K562 (cell line): ENCODE measurements around the gene ZNF724. TPM values are rescaled to one million over a fixed set of nuclear protein-coding genes. Genes with fewer than 3 reads are reported as not detected.

Experiments
- ATAC-seq: fragments of 200-7000 bp; cut with Tn5 transposase; 3 replicates; pipeline ENCODE4 v1.9.1; 2020; ENCODE audit warnings: moderate library complexity
- BruUV-seq: library from RNA; stranded (reverse); fragments of 400-500 nt; replicated peaks from 2 replicates; lab custom pipeline; 2021; lab: Mats Ljungman, UMichigan
- CTCF ChIA-PET: fragments of 300-600 bp; formaldehyde crosslinking; extraction: SDS; loops from one replicate; lab custom pipeline; 2021; ENCODE audit warnings: low intra/inter-chr PET ratio; lab: Yijun Ruan, JAX
- POLR2A ChIA-PET: fragments of 300-600, 350-650 bp; sonication (Branson Sonifier 250); formaldehyde crosslinking; extraction: SDS; loops from one replicate; lab custom pipeline; 2021; ENCODE audit warnings: antibody characterized with exemption, inconsistent platforms; lab: Yijun Ruan, JAX
- DNase-seq, 4 experiments: peaks; one replicate each; pipeline versions ENCODE4 v3.0.0 to v3.0.0-alpha.2; 2011 to 2018; ENCODE audit warnings: low spot score in 3 of 4, mixed read lengths in 3 of 4; ENCODE audit errors: extremely low read depth in 1 of 4
- FAIRE-seq: peaks from 2 replicates; lab custom pipeline; 2011; peaks lifted over from hg19 to GRCh38; lab: Jason Lieb, UNC
- H2AFZ ChIP-seq: 2 replicates; pipeline ENCODE4 v1.6.0; 2011; ENCODE audit warnings: low read depth, low read length, control low read depth, inconsistent platforms
- H3K27ac ChIP-seq: fragments of 200-600 bp; 3 replicates; pipeline ENCODE4 v1.8.0; 2011; ENCODE audit warnings: low read depth, mild to moderate bottlenecking, control low read depth, inconsistent platforms, low read length, moderate library complexity, mixed read lengths; ENCODE audit errors: extremely low read depth
- H3K27me3 ChIP-seq, 2 experiments: fragments of 300-600 bp in 1 of 2; 2 replicates in 1 of 2; 3 replicates in 1 of 2; pipeline versions ENCODE4 v1.6.0 to v1.8.0; 2011; ENCODE audit warnings: inconsistent platforms in 2 of 2, low read length in 2 of 2, mild to moderate bottlenecking in 1 of 2, mixed read lengths in 1 of 2, moderate library complexity in 1 of 2; ENCODE audit not compliant: control insufficient read depth in 2 of 2, insufficient read depth in 2 of 2
- H3K36me3 ChIP-seq: fragments of 300-600 bp; 3 replicates; pipeline ENCODE4 v1.8.0; 2011; ENCODE audit warnings: mild to moderate bottlenecking, low read length, inconsistent platforms; ENCODE audit not compliant: control insufficient read depth, insufficient read depth
- H3K4me1 ChIP-seq, 2 experiments: fragments of 200-600 bp in 1 of 2; replicated peaks in 1 of 2; 2 replicates in 1 of 2; 3 replicates in 1 of 2; pipeline versions ENCODE4 v1.5.1 to v1.8.0; 2011; ENCODE audit warnings: inconsistent platforms in 2 of 2, low read length in 2 of 2, mild to moderate bottlenecking in 1 of 2, mixed read lengths in 1 of 2, moderate library complexity in 1 of 2; ENCODE audit not compliant: control insufficient read depth in 2 of 2, insufficient read depth in 2 of 2
- H3K4me2 ChIP-seq: 2 replicates; pipeline ENCODE4 v1.6.1; 2011; ENCODE audit warnings: low read length, control low read depth, inconsistent platforms, mixed read lengths; ENCODE audit not compliant: insufficient read depth
- H3K4me3 ChIP-seq: fragments of 200-600 bp; sonication (generic), shearing (Covaris generic); 2 replicates; pipeline ENCODE4 v1.5.1; 2016; ENCODE audit warnings: control low read depth, inconsistent platforms
- H3K79me2 ChIP-seq: fragments of 200-600 bp; 3 replicates; pipeline ENCODE4 v1.8.0; 2011; ENCODE audit warnings: low read length, inconsistent platforms; ENCODE audit not compliant: control insufficient read depth, insufficient read depth
- H3K9ac ChIP-seq, 2 experiments: 2 replicates each; pipeline versions ENCODE4 v1.6.0 to v1.6.1; 2011; ENCODE audit warnings: low read depth in 2 of 2, low read length in 2 of 2, control low read depth in 1 of 2, inconsistent platforms in 1 of 2, mild to moderate bottlenecking in 1 of 2, mixed read lengths in 1 of 2; ENCODE audit not compliant: insufficient read depth in 1 of 2
- H3K9me1 ChIP-seq: one replicate; pipeline ENCODE4 v1.6.0; 2011; ENCODE audit warnings: inconsistent platforms, mild to moderate bottlenecking, low read length, moderate library complexity; ENCODE audit not compliant: control insufficient read depth, insufficient read depth
- H3K9me3 ChIP-seq: replicated peaks from 2 replicates; pipeline ENCODE4 v1.5.1; 2011; ENCODE audit warnings: low read depth, low read length, inconsistent platforms; ENCODE audit not compliant: control insufficient read depth, insufficient read depth
- H4K20me1 ChIP-seq: replicated peaks from 2 replicates; pipeline ENCODE4 v1.6.1; 2011; ENCODE audit warnings: low read length, inconsistent platforms, mixed read lengths; ENCODE audit not compliant: control insufficient read depth, insufficient read depth
- BRD9 ChIP-seq: fragments of 450-650 bp; IDR thresholded peaks from 2 replicates; pipeline ENCODE4 v1.6.1; 2018; ENCODE audit warnings: low read depth; ENCODE audit not compliant: partially characterized antibody
- CBX5 ChIP-seq: IDR thresholded peaks from 2 replicates; pipeline ENCODE4 v1.6.1; 2014; ENCODE audit warnings: low read depth, borderline replicate concordance
- E2F5 ChIP-seq: sonication (generic); formaldehyde crosslinking; IDR thresholded peaks from 2 replicates; pipeline ENCODE4 v1.8.0; 2022; ENCODE audit warnings: mild to moderate bottlenecking, missing genetic modification reagents
- ETV5 ChIP-seq: sonication (generic); formaldehyde crosslinking; IDR thresholded peaks from 2 replicates; pipeline ENCODE4 v1.4.0; 2020; ENCODE audit warnings: low read depth, mild to moderate bottlenecking, missing genetic modification reagents
- HSF4 ChIP-seq: fragments of 250-450 bp; sonication (Bioruptor Pico); IDR thresholded peaks from 2 replicates; pipeline ENCODE4 v2.1.2; 2022; ENCODE audit warnings: mild to moderate bottlenecking, moderate library complexity, borderline replicate concordance
- NFATC3 ChIP-seq: fragments of 450-650 bp; IDR thresholded peaks from 2 replicates; pipeline ENCODE4 v1.6.1; 2017; ENCODE audit warnings: mild to moderate bottlenecking
- NR2C1 ChIP-seq, 2 experiments: fragments of 450-650 bp; IDR thresholded peaks; 2 replicates each; pipeline ENCODE4 v1.6.1; 2017; ENCODE audit warnings: mild to moderate bottlenecking in 2 of 2, antibody characterized with exemption in 1 of 2, inconsistent platforms in 1 of 2, missing compliant biosample characterization in 1 of 2, missing genetic modification characterization in 1 of 2
- SP1 ChIP-seq: sonication (generic); formaldehyde crosslinking; IDR thresholded peaks from 2 replicates; pipeline ENCODE4 v1.8.1; 2022; ENCODE audit warnings: mild to moderate bottlenecking, missing genetic modification reagents
- TEAD1 ChIP-seq, 2 experiments: fragments of 450-650 bp in 1 of 2; sonication (generic) in 1 of 2; formaldehyde crosslinking; IDR thresholded peaks; 2 replicates each; pipeline versions ENCODE4 v1.4.0 to v1.8.0; 2020 to 2022; ENCODE audit warnings: mild to moderate bottlenecking in 2 of 2, missing genetic modification reagents in 1 of 2
- TSC22D4 ChIP-seq: fragments of 450-650 bp; IDR thresholded peaks from 2 replicates; pipeline ENCODE4 v1.6.1; 2016; ENCODE audit warnings: missing genetic modification characterization, missing biosample characterization, control low read depth
- ZBTB49 ChIP-seq: sonication (generic); formaldehyde crosslinking; IDR thresholded peaks from 2 replicates; pipeline ENCODE4 v1.8.0; 2022; ENCODE audit warnings: missing genetic modification reagents, mild to moderate bottlenecking, borderline replicate concordance
- ZNF311 ChIP-seq: fragments of 250-450 bp; sonication (Bioruptor Pico); IDR thresholded peaks from 2 replicates; pipeline ENCODE4 v1.4.0; 2020; ENCODE audit warnings: mild to moderate bottlenecking, moderate library complexity
- ZNF436 ChIP-seq: fragments of 250-450, 450-650 bp; sonication (Bioruptor Pico); formaldehyde crosslinking; IDR thresholded peaks from 2 replicates; pipeline ENCODE4 v1.7.0; 2020; ENCODE audit warnings: mild to moderate bottlenecking
- ZNF551 ChIP-seq: fragments of 250-450 bp; sonication (Bioruptor Pico); IDR thresholded peaks from 2 replicates; pipeline ENCODE4 v1.5.0; 2021; ENCODE audit warnings: mild to moderate bottlenecking, moderate library complexity
- ZNF76 ChIP-seq: fragments of 250-450 bp; sonication (Bioruptor Pico); IDR thresholded peaks from 2 replicates; pipeline ENCODE4 v1.4.0; 2020; ENCODE audit warnings: mild to moderate bottlenecking, moderate library complexity, borderline replicate concordance
- ZNF830 ChIP-seq: fragments of 250-450 bp; sonication (Bioruptor Pico); IDR thresholded peaks from 2 replicates; pipeline ENCODE4 v1.5.0; 2021; ENCODE audit warnings: mild to moderate bottlenecking
- WGBS: fragments of 100-300 bp; shearing (Covaris generic); methylation state at CpG from one replicate; pipeline ENCODE4 v1.1.6; 2016; ENCODE audit warnings: low coverage, mixed read lengths; ENCODE audit not compliant: insufficient coverage; ENCODE audit errors: missing lambda C conversion rate; 5-methylcytosine and 5-hydroxymethylcytosine counted together
- in situ Hi-C: fragments of 300-500 bp; cut with MboI; formaldehyde crosslinking; loops from 4 replicates; pipeline ENCODE4 v1.15.0; 2018; ENCODE audit warnings: inconsistent platforms, mixed read lengths
- intact Hi-C: fragments of 100-400 bp; cut with micrococcal nuclease; formaldehyde crosslinking; loops from 2 replicates; pipeline ENCODE4 v1.14.2; 2022
- polyA plus RNA-seq, 8 experiments: library from polyadenylated mRNA; depleted of rRNA in 4 of 8; stranded (reverse) in 5 of 8; unstranded in 3 of 8; fragments of >200 nt; fragmentation: Nextera tagmentation in 2 of 8; fragmentation: Illumina TruSeq in 1 of 8; extraction: Ambion mirVana in 2 of 8; extraction: Trizol in 1 of 8; gene quantifications; 2 replicates each; pipeline versions ENCODE4 v1.2.1 to v1.2.3, GENCODE V29; 2011 to 2014; ENCODE audit warnings: inconsistent platforms in 1 of 8, missing spikeins in 1 of 8
- total RNA-seq, 7 experiments: library from RNA; depleted of rRNA in 6 of 7; stranded (reverse); fragments of >200 nt in 6 of 7; fragmentation: Illumina TruSeq in 2 of 7; extraction: Trizol in 2 of 7; gene quantifications; 2 replicates each; pipeline versions ENCODE4 v1.2.1 to v1.2.3, GENCODE V29; 2011 to 2021; ENCODE audit warnings: low replicate concordance in 1 of 7
- TF ChIP-seq, protein P1 (sequence below): sonication (generic); formaldehyde crosslinking; IDR thresholded peaks from 2 replicates; pipeline ENCODE4 v1.8.0; 2022; ENCODE audit warnings: mild to moderate bottlenecking, missing genetic modification reagents

Gene ZNF724
- total and polyA plus RNA-seq, 9 of the 15 experiments (the other 6 are each of a cell fraction or from before 2014, with no cell fraction given), result 0.18 to 4.2 (median 1.8) TPM

- FAIRE-seq (no peak), DNase-seq (no peak), ATAC-seq (no peak)
- intact Hi-C loops (no loop called here), in situ Hi-C loops (no loop called here)
- WGBS, result 2% methylated on average over 5 of the region's 5 CpGs
- Histone ChIP-seq H3K36me3 (no peaks in the 10 kb centered on the region), H3K4me1 (no peaks in the 10 kb centered on the region), H3K79me2 (no peaks in the 10 kb centered on the region), H3K9ac (no peak overlapping the region), H3K9me1 (no peaks in the 10 kb centered on the region), H4K20me1 (no peaks in the 10 kb centered on the region), H3K4me2 (no peak overlapping the region), H3K27ac (no peak overlapping the region), H3K4me3 (no peak overlapping the region), H3K9me3 (no peaks in the 10 kb centered on the region), H3K27me3 (no peaks in the 10 kb centered on the region), H2AFZ (no peak overlapping the region)
- no TSS peak for BruUV-seq
- CTCF ChIA-PET, result no interaction called here
- POLR2A ChIA-PET, result no interaction called here
- TF ChIP-seq NFATC3 (no peak), TEAD1 (CRISPR knock-in tag; IDR thresholded peaks at IDR 0.05) (no peak), CBX5 (no peak), ZBTB49 (CRISPR knock-in tag) (no peak), ZNF76 (CRISPR knock-in tag) (no peak), NR2C1 (IDR thresholded peaks at IDR 0.05) (no peak), NR2C1 (tag; IDR thresholded peaks at IDR 0.05) (no peak), TSC22D4 (tag) (no peak), ZNF830 (CRISPR knock-in tag) (no peak), HSF4 (CRISPR knock-in tag) (no peak), BRD9 (no peak), SP1 (CRISPR knock-in tag) (no peak), E2F5 (CRISPR knock-in tag) (no peak), ZNF311 (CRISPR knock-in tag) (no peak), ZNF551 (CRISPR knock-in tag) (no peak), ETV5 (CRISPR knock-in tag) (no peak), ZNF436 (CRISPR knock-in tag) (no peak)
- TF ChIP-seq, protein P1, sequence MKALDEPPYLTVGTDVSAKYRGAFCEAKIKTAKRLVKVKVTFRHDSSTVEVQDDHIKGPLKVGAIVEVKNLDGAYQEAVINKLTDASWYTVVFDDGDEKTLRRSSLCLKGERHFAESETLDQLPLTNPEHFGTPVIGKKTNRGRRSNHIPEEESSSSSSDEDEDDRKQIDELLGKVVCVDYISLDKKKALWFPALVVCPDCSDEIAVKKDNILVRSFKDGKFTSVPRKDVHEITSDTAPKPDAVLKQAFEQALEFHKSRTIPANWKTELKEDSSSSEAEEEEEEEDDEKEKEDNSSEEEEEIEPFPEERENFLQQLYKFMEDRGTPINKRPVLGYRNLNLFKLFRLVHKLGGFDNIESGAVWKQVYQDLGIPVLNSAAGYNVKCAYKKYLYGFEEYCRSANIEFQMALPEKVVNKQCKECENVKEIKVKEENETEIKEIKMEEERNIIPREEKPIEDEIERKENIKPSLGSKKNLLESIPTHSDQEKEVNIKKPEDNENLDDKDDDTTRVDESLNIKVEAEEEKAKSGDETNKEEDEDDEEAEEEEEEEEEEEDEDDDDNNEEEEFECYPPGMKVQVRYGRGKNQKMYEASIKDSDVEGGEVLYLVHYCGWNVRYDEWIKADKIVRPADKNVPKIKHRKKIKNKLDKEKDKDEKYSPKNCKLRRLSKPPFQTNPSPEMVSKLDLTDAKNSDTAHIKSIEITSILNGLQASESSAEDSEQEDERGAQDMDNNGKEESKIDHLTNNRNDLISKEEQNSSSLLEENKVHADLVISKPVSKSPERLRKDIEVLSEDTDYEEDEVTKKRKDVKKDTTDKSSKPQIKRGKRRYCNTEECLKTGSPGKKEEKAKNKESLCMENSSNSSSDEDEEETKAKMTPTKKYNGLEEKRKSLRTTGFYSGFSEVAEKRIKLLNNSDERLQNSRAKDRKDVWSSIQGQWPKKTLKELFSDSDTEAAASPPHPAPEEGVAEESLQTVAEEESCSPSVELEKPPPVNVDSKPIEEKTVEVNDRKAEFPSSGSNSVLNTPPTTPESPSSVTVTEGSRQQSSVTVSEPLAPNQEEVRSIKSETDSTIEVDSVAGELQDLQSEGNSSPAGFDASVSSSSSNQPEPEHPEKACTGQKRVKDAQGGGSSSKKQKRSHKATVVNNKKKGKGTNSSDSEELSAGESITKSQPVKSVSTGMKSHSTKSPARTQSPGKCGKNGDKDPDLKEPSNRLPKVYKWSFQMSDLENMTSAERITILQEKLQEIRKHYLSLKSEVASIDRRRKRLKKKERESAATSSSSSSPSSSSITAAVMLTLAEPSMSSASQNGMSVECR (CRISPR knock-in tag), result no peak
Measured at GRCh38 chr19:23262920-23263319, 12.7 kb upstream of the ZNF724 start.
